ENCODE data around the gene CD93.
A peak's percentile ranks its signal among the peaks of the same experiment; 100 is the strongest.

Gene CD93

GRCh38 chr20:23086056-23086566 is at the start of gene CD93:
CD93 (minus strand) TSS chr20:23086324; CDS start chr20:23086192, 132 bp downstream.
- peak in 1 of 56 donors; percentile 9 for DNase-seq

GRCh38 chr20:23133560-23133998 is 47.5 kb upstream of the CD93 start:
- DNase-seq = no peak

- no peak for DNase-seq
These were observed 46.9 kb upstream of the CD93 start for GRCh38 chr20:23132930-23133559.

- DNase-seq = no peak
These were observed 46.3 kb upstream of the CD93 start for GRCh38 chr20:23132293-23132929.

GRCh38 chr20:23131766-23132165 is 45.6 kb upstream of the CD93 start:
- DNase-seq = no peak

- no peak for DNase-seq
These were observed 44.6 kb upstream of the CD93 start for GRCh38 chr20:23130622-23131140.

- no peak for DNase-seq
These were observed 43.9 kb upstream of the CD93 start for GRCh38 chr20:23129891-23130621.

- no peak for DNase-seq
These were observed 43.1 kb upstream of the CD93 start for GRCh38 chr20:23129266-23129665.

- DNase-seq = no peak
These were observed 42.5 kb upstream of the CD93 start for GRCh38 chr20:23128461-23129125.

GRCh38 chr20:23127506-23128279 is 41.6 kb upstream of the CD93 start:
- DNase-seq = no peak

- peak in 1 of 56 donors; percentile 27 for DNase-seq
These were observed 40.3 kb upstream of the CD93 start for GRCh38 chr20:23126281-23127061.

GRCh38 chr20:23125625-23126191 is 39.6 kb upstream of the CD93 start:
- peak in 23 of 56 donors; percentile 7 to 63 (median 39) for DNase-seq

GRCh38 chr20:23125159-23125558 is 39.0 kb upstream of the CD93 start:
- DNase-seq = no peak

- DNase-seq = no peak
These were observed 37.8 kb upstream of the CD93 start for GRCh38 chr20:23123886-23124285.

GRCh38 chr20:23122796-23123655 is 36.9 kb upstream of the CD93 start:
- no peak for DNase-seq

GRCh38 chr20:23122321-23122720 is 36.2 kb upstream of the CD93 start:
- DNase-seq = no peak

- DNase-seq = no peak
These were observed 35.7 kb upstream of the CD93 start for GRCh38 chr20:23121751-23122320.

Data from amygdala (tissue), 56 donors.